GM18861 (cell line): ENCODE results near the gene SHISA6.

ENCODE experiments used
- ATAC-seq: cut with Tn5 transposase; IDR thresholded peaks from one replicate; pipeline ENCODE4 v1.9.1; 2021; ENCODE audit not compliant: unreplicated experiment

Gene SHISA6

DNA sequence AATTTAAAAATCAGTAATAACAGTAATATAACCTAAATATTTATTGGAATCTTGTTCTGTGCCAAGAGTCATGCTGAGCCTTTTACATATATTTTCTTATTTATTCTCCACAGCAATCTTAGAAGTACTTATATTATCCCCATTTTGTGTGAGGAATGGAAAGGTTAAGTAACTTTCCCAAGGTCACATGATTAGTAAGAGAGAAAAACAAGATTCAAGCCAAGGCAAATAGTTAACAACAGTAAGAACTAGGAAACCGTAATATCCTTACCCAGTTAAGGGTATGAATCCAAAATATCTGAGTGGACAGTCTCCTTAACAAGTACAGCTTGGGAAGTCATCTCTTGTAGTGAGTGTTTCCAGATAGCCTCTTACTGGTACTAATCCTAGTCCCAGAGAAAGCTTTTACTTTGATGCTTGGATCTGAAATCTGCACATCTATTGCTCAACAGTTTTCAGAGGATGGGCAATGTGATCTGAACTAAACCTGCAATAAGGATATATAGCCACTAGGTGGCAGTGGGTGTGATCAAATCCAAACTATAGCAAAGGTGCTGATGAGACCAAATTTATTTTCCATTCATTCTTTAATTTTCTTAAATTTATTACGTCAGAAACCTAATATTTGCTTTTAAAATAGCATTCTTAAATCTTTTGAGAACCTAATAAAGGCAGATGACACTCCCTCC, 23.3 kb downstream of the SHISA6 start:
- ATAC-seq, result no peak

DNA sequence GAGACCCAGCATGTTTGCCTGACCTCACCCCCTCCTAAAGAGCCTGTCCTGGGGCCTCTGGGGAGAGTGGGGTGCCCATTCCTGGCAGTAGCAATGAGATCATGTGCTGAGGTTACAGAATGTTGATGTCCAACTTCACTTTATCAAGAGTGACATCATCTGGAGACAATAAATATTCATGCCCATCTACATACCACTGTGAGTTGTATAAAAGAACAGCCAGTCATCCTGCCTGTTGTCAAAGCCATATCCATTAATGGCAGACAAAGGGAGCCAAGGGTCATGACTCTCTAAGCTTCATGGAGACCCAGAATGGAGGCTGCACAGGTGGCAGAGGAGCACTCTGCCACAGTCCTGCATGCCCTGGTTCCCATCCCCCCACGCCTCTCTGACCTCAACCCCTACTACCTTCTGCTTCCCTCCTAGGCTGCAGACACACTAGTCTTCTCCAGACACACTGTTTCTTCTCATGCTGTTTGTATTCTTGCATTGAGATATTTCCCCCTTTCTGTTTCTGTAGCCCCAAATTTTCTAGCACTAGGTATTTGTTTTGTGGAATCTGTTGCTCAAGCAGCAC, 27.1 kb downstream of the SHISA6 start:
- no peak for ATAC-seq

DNA sequence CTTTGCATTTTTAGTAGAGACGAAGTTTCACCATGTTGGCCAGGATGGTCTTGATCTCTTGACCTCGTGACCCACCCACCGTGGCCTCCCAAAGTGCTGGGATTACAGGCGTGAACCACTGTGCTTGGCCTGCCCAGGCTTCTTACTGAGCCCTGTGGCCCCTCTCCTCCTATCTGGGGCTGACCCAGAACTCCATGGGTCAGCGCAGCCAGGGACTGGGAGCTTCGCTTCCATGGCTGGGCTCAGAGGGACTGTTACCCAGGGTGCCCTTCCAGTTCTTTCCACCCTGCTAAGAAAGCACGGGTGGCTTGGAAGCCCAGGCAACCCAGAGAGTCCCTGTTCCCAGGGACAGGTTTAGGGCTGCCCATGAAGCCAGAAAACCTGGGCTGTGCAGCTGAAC, 28.2 kb downstream of the SHISA6 start:
- no peak for ATAC-seq

DNA sequence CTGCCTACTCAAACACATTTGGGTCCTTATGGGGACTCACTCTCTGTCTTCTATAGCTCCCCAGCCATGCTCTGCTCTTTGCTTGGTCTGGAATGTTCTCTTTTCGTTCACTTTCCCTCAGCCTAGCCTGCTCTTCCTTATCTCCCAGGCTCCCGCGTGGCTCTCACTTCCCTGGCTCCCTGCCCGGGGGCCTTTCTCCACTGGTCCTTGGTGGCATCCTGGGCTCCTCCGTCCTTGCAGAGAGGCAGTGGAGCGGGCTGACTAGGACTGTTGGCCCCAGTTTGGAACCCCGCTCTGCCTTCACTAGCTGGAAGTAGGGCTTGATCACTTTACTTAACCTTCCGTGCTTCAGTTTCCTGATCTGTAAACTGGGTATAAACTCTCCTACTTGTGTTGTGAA, 31.2 kb downstream of the SHISA6 start:
- no peak for ATAC-seq

- ATAC-seq, result no peak
Measured at GRCh38 chr17:11273596-11273995, 32.6 kb downstream of the SHISA6 start.

DNA sequence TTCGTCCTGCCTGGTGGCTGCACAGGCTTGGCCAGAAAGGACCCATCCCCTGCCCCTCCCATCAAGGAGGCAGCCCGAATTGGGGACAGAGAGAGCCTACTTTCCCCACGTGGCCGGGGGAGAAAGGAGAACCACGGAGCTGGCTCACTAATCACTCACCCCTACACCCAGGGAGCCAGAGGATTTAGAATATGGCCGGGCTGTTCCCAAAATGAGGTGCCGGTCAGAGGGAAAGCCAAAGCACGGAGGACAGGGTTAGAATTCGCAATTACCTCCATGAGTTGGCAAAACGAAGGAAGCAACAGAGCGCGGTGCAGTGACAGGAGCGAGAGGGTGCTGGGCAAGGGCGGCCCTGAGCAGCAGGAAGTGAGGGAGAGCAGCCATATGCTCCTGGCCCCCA, 33.1 kb downstream of the SHISA6 start:
- no peak for ATAC-seq

DNA sequence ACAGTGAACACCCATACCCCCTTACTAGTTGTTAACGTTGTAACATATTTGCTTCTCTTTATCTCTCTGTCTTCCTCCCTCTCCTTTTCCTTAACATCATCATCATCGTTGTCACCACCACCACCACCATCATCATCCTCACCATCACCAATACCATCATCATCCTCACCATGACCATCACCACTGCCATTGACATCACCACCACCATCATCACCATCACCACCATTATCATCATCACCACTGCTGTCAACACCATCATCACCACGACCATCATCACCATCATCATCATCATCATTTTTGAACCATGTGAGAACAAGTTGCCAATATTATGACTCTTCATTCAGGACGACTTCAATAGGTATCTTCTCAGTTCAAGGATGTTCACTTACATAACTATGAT, 35.5 kb downstream of the SHISA6 start:
- no peak for ATAC-seq

GRCh38 chr17:11278186-11278991, 37.4 kb downstream of the SHISA6 start:
- ATAC-seq, result no peak

GRCh38 chr17:11278992-11279270, 37.9 kb downstream of the SHISA6 start:
- ATAC-seq, result no peak

DNA sequence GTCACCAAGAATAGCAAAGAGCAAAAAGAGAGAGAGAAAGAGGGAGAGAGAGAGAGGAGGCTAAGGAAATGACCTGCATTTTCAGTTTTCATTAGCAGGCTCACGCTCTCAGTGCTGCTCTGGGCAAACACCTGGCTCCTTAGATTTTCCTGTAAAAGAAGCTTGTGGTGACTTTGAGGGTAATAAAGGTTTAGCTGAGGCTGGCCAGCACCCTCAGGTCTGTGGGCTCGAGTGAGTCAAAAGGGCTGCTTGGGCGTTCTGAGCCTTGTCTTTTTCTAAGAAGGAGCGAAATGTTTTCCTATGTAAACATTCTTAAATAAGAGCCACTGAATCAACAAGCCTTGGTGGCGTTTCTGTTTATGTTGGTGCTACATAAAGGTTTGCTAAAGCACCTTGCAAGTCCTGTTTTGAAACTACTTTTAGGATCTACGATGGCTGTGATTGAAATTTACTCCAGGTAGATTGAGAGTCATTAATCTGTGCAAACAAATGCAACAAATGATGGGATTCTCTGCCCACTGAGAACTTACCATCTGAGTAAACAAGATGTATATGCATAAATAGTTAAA, 38.8 kb downstream of the SHISA6 start:
- no peak for ATAC-seq

- no peak for ATAC-seq
Measured at GRCh38 chr17:11282586-11282985, 41.6 kb downstream of the SHISA6 start.

DNA sequence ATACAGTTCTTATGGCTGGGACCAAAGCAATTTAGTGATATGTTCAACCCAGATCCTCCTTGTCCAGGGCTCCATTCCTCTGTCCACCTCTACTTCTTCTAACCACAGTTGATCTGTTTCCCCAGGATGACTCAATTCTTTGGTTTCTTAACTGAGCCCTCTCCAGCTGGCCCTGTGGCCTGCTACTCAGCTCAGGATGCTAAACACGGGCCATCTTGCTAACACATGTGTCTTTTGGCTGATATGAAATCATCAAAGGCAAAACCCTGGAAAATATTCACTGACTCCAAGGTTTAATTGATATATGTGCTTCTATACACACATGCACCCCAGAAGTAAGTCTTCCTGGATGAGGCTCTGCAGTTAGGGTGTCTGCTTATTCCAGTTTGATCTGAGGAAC, 43.8 kb downstream of the SHISA6 start:
- no peak for ATAC-seq

GRCh38 chr17:11285946-11286345, 44.9 kb downstream of the SHISA6 start:
- no peak for ATAC-seq

DNA sequence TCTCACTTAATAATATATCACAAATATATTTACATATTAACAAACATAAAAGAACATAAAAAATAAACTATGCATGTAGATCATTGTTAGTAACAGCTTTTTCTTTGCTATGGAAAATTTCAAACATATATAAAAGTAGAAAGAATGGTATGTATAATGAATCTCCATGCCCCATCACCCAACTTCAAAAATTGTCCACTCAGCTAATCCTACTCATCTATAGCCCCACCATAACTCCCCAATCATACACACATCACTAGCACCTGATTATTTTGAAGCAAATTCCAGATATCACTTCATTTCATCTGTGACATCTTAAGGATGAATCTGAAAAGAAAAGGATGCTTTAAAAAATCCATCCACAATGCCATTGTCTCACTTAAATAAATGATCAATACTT, 46.8 kb downstream of the SHISA6 start:
- ATAC-seq, result no peak

DNA sequence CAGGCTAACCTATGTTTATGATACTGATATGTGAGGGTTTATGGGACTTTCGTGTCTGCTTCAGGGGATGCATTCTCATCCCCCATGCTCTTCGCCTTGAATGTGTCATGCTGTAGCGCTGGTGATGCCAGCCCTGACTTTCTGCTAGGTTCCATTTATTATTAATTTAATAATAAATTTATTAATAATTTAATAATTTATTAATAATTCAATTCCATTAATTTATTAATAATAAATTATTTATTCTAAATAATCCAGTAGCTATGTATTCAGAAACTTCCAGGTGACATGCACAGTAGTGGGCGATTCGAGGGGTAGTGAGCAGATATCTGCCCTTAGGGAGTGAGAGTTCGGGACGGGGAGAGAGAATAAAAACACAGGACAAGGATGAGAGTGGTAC, 49.8 kb downstream of the SHISA6 start:
- ATAC-seq, result no peak

- no peak for ATAC-seq
Measured at GRCh38 chr17:11292491-11292890, 51.5 kb downstream of the SHISA6 start.

DNA sequence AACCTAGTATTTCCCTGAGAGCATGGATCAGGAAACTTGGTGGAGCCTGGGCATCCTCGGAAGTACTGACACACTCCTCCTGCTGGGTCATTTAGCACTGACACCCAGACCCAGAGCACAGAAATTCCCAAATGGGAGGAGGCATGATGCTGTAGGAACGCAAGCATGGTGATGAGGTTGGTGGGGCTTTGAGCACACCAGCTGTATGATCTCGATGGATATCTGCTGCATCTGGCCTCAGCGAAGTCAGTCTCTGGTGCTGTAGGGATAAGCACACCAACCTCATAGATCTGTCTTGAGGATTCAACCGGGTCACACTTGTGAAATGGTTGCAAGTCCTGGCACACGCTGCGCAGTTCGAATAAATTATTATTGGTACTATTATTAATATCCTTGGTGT, 52.5 kb downstream of the SHISA6 start:
- no peak for ATAC-seq

- no peak for ATAC-seq
Measured at GRCh38 chr17:11294826-11295225, 53.8 kb downstream of the SHISA6 start.

- no peak for ATAC-seq
Measured at GRCh38 chr17:11296994-11297393, 56.0 kb downstream of the SHISA6 start.

DNA sequence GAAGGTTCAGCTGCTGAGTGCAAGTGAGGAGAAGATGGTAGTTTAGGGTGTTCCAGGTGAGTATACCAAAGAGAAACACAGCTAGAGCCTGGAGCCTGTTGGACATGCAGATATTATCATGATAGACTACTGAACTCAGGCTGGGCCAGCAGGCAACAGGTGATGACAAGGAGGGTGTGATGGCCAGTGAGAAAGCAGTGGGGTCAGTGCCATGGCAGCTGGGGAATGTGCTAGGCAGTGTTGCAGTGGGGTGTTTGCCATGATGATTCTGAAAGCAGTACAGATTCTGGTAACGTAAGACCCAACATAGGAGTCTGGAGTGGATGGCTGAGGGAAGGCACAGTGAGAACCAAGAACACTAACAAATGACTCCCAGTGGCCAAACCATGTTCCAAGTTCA, 57.4 kb downstream of the SHISA6 start:
- no peak for ATAC-seq

DNA sequence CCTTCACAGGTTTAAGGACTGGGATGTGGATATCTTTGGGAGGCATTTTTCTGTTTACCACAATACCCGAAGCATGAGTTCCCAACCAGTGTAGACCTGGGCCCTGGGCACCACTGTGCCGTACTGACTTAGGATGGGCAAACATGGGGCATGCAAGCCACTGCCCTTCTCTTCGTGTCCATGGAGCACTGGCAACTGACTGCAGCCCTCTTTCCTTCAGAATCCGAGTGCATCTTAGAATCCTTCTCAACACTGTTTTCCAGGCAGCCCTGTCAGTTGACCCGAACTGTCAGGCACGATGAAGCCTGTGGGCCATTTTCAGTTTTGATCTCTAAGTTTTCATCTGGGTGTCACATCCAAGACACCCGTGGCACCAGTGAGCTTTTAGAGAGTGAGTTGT, 59.2 kb downstream of the SHISA6 start:
- no peak for ATAC-seq

- ATAC-seq, result no peak
Measured at GRCh38 chr17:11300738-11301137, 59.7 kb downstream of the SHISA6 start.
